A549 (cell line): ENCODE results near the gene PNPLA7. TPM values are rescaled to one million over a fixed set of nuclear protein-coding genes. Genes with fewer than 3 reads are reported as not detected.

Experiments
- ATAC-seq, 2 experiments: fragments of 200-7000 bp in 1 of 2; fragments of >200 bp in 1 of 2; cut with Nextera tagmentation in 1 of 2; cut with Tn5 transposase in 1 of 2; 3 replicates each; pipeline versions ENCODE4 v1.8.0 to v1.9.1; 2018 to 2020; ENCODE audit warnings: mild to moderate bottlenecking in 1 of 2, moderate library complexity in 1 of 2
- CTCF ChIA-PET: fragments of 300-600 bp; sonication (Branson Sonifier 250); formaldehyde crosslinking; extraction: SDS; loops from one replicate; lab custom pipeline; 2021; ENCODE audit warnings: antibody characterized with exemption, inconsistent platforms; lab: Yijun Ruan, JAX
- POLR2A ChIA-PET: fragments of 350-600 bp; formaldehyde crosslinking; extraction: SDS; loops from one replicate; lab custom pipeline; 2021; ENCODE audit warnings: antibody characterized with exemption, inconsistent platforms; lab: Yijun Ruan, JAX
- DNase-seq, 2 experiments: peaks; one replicate each; pipeline versions ENCODE4 v3.0.0 to v3.0.0-alpha.2; 2011 to 2016; ENCODE audit warnings: low read depth in 1 of 2, low spot score in 1 of 2
- FAIRE-seq: peaks from 2 replicates; lab custom pipeline; 2011; peaks lifted over from hg19 to GRCh38; lab: Jason Lieb, UNC
- H3K27ac ChIP-seq, 2 experiments: fragments of >200 bp; sonication (Bioruptor Twin); formaldehyde crosslinking; 3 replicates each; pipeline ENCODE4 v1.5.1; 2016 to 2017
- H3K4me1 ChIP-seq: fragments of >200 bp; sonication (Bioruptor Twin); formaldehyde crosslinking; 3 replicates; pipeline ENCODE4 v1.6.1; 2016
- H3K4me2 ChIP-seq: fragments of >200 bp; sonication (Bioruptor Twin); formaldehyde crosslinking; 3 replicates; pipeline ENCODE4 v1.6.1; 2016
- H3K4me3 ChIP-seq: fragments of >200 bp; sonication (Bioruptor Twin); formaldehyde crosslinking; 3 replicates; pipeline ENCODE4 v1.5.1; 2016
- H3K9me3 ChIP-seq: fragments of >200 bp; sonication (Bioruptor Twin); formaldehyde crosslinking; 3 replicates; pipeline ENCODE4 v1.6.1; 2016
- ATOH8 ChIP-seq: fragments of 250-450 bp; sonication (Bioruptor Pico); IDR thresholded peaks from 2 replicates; pipeline ENCODE4 v1.5.0; 2020; ENCODE audit warnings: low read depth, mild to moderate bottlenecking, moderate library complexity
- BCL3 ChIP-seq: fragments of >200 bp; sonication (Bioruptor Twin); formaldehyde crosslinking; IDR thresholded peaks from 3 replicates; pipeline ENCODE4 v1.6.1; 2016
- CHD2 ChIP-seq: fragments of 150-350 bp; IDR thresholded peaks from 2 replicates; pipeline ENCODE4 v1.6.1; 2014; ENCODE audit warnings: low read length; ENCODE audit not compliant: partially characterized antibody
- CHD4 ChIP-seq: fragments of 200-600 bp; sonication (generic); IDR thresholded peaks from 2 replicates; pipeline ENCODE4 v1.6.1; 2016; ENCODE audit warnings: antibody characterized with exemption, mild to moderate bottlenecking, borderline replicate concordance
- CTCF ChIP-seq: fragments of >200 bp; sonication (Bioruptor Twin); formaldehyde crosslinking; IDR thresholded peaks from 3 replicates; pipeline ENCODE4 v1.5.1; 2016
- E2F6 ChIP-seq: IDR thresholded peaks from 2 replicates; pipeline ENCODE4 v1.6.1; 2012; ENCODE audit warnings: low read depth, borderline replicate concordance
- EHMT2 ChIP-seq: fragments of 200-600 bp; sonication (generic); IDR thresholded peaks from 2 replicates; pipeline ENCODE4 v1.6.1; 2016; ENCODE audit warnings: antibody characterized with exemption, low read depth, mild to moderate bottlenecking, moderate library complexity
- EP300 ChIP-seq, 2 experiments: fragments of >200 bp; sonication (Bioruptor Twin); formaldehyde crosslinking; IDR thresholded peaks; 2 replicates in 1 of 2; 3 replicates in 1 of 2; pipeline ENCODE4 v1.6.1; 2016 to 2017
- HDAC2 ChIP-seq: fragments of 200-600 bp; sonication (generic); IDR thresholded peaks from 2 replicates; pipeline ENCODE4 v1.6.1; 2016
- HEYL ChIP-seq: fragments of 250-450 bp; sonication (Bioruptor Pico); IDR thresholded peaks from 2 replicates; pipeline ENCODE4 v1.8.0; 2021; ENCODE audit warnings: mild to moderate bottlenecking, moderate library complexity
- MAX ChIP-seq: IDR thresholded peaks from 2 replicates; pipeline ENCODE4 v1.6.1; 2012
- NR3C1 ChIP-seq: fragments of >200 bp; sonication (Bioruptor Twin); formaldehyde crosslinking; IDR thresholded peaks from 3 replicates; pipeline ENCODE4 v1.6.1; 2017
- PHF8 ChIP-seq: fragments of 200-600 bp; sonication (generic); IDR thresholded peaks from 2 replicates; pipeline ENCODE4 v1.6.1; 2016; ENCODE audit warnings: low read depth, mild to moderate bottlenecking, antibody characterized with exemption, moderate library complexity, borderline replicate concordance
- RAD21 ChIP-seq, 2 experiments: fragments of >200 bp in 1 of 2; sonication (Bioruptor Twin) in 1 of 2; formaldehyde crosslinking in 1 of 2; IDR thresholded peaks in 1 of 2; conservative IDR thresholded peaks in 1 of 2; 2 replicates in 1 of 2; 3 replicates in 1 of 2; pipeline ENCODE4 v1.6.1; 2012 to 2018; ENCODE audit warnings: inconsistent platforms in 1 of 2
- SMC3 ChIP-seq: fragments of >200 bp; sonication (Bioruptor Twin); formaldehyde crosslinking; IDR thresholded peaks from 3 replicates; pipeline ENCODE4 v1.6.1; 2018; ENCODE audit warnings: inconsistent platforms
- TFCP2L1 ChIP-seq: fragments of 250-450 bp; sonication (Bioruptor Pico); IDR thresholded peaks from 2 replicates; pipeline ENCODE4 v1.5.0; 2021; ENCODE audit warnings: mild to moderate bottlenecking
- ZNF302 ChIP-seq: fragments of 250-450 bp; sonication (Bioruptor Pico); IDR thresholded peaks from 2 replicates; pipeline ENCODE4 v1.9.0; 2021; ENCODE audit warnings: inconsistent platforms, mild to moderate bottlenecking, moderate library complexity
- WGBS: methylation state at CpG from one replicate; pipeline ENCODE4 v1.1.6; 2017; ENCODE audit errors: missing lambda C conversion rate; 5-methylcytosine and 5-hydroxymethylcytosine counted together
- polyA plus RNA-seq, 4 experiments: library from polyadenylated mRNA; depleted of rRNA in 3 of 4; stranded (reverse); fragments of >200 nt; fragmentation: RNase III in 1 of 4; extraction: RNeasy Plus Mini Kit Qiagen cat#74134 plus additional on column Dnase treatment in 1 of 4; gene quantifications; 2 replicates in 3 of 4; 3 replicates in 1 of 4; pipeline ENCODE4 v1.2.3, GENCODE V29; 2011 to 2017

Gene PNPLA7
- polyA plus RNA-seq, 2 of the 4 experiments (the other 2 are of a cell fraction): 0.31 to 1.1 TPM

- Histone ChIP-seq H3K4me3 (no peak overlapping the region), H3K4me2 (no peak overlapping the region), H3K27ac (no peak overlapping the region), H3K4me1 (no peaks in the 10 kb centered on the region), H3K9me3 (no peaks in the 10 kb centered on the region)
- ChIA-PET CTCF (interaction anchor here (0.9 to 3.7 kb wide), 8 partner anchors 9 to 221 kb away, joined by 3 to 15 read pairs (median 4); partner anchors contain the start of gene NRARP), POLR2A (no interaction called here)
- ATAC-seq (0 out of 6 replicates have a peak, but pooled peaks of 1 of the 2 experiments have one; percentile 37), FAIRE-seq (no peak), DNase-seq (no peak)
- 86% methylated on average over 31 of the region's 36 CpGs for WGBS
- TF ChIP-seq ZNF302 (CRISPR knock-in tag) (no peak), E2F6 (no peak), TFCP2L1 (CRISPR knock-in tag) (no peak), ATOH8 (no peak), HDAC2 (no peak), CHD4 (no peak), CHD2 (no peak), BCL3 (no peak), PHF8 (no peak), CTCF (no peak), EHMT2 (no peak), RAD21 (conservative IDR thresholded peaks at IDR 0.05 in 1 of 2, IDR thresholded peaks at IDR 0.05 in 1 of 2) (no peak), SMC3 (no peak), HEYL (CRISPR knock-in tag) (no peak), EP300 (IDR thresholded peaks at IDR 0.05) (no peak), NR3C1 (no peak)
Observed at GRCh38 chr9:137522746-137523455, 27.3 kb downstream of the PNPLA7 start.

GRCh38 chr9:137521405-137521985 lies 28.7 kb downstream of the PNPLA7 start:
- DNase-seq (no peak), ATAC-seq (no peak), FAIRE-seq (no peak)
- CTCF ChIA-PET: interaction anchor here (0.7 to 3.7 kb wide), 6 partner anchors 12 to 285 kb away, joined by 3 to 11 read pairs (median 4); partner anchors contain the start of gene NRARP
- POLR2A ChIA-PET: no interaction called here
- no peak overlapping the region for H3K4me2 ChIP-seq
- WGBS: 82% methylated on average over 6 of the region's 18 CpGs
- H3K4me1 ChIP-seq: no peaks in the 10 kb centered on the region
- no peak overlapping the region for H3K27ac ChIP-seq
- H3K4me3 ChIP-seq: no peak overlapping the region
- no peak for TF ChIP-seq CHD2
- no peak for TF ChIP-seq MAX
- no peak for TF ChIP-seq HDAC2
- no peaks in the 10 kb centered on the region for H3K9me3 ChIP-seq
